NCI-H1092 treated with DMSO at 0.1 percent for 48 hours (cell line): ENCODE results near the gene PIP4K2C.

Source experiments
- DNase-seq: peaks from one replicate; lab custom pipeline; 2025; lab: John Stamatoyannopoulos, UW

The PIP4K2C gene

GRCh38 chr12:57590864-57591781 is at the start of gene PIP4K2C:
Gene PIP4K2C (plus strand): TSS chr12:57591192. CDS start chr12:57591290, 98 bp downstream.
- DNase-seq, result peak; percentile 58

- DNase-seq, result no peak
Measured at GRCh38 chr12:57541717-57542116, 49.3 kb upstream of the PIP4K2C start.

GRCh38 chr12:57543581-57543980 is 47.4 kb upstream of the PIP4K2C start:
- peak; percentile 24 for DNase-seq

GRCh38 chr12:57545809-57546437 is 45.1 kb upstream of the PIP4K2C start:
- DNase-seq, result no peak

GRCh38 chr12:57546438-57547287 is 44.3 kb upstream of the PIP4K2C start, which contains the start of gene DCTN2:
Gene DCTN2 (minus strand): TSS chr12:57547192. CDS start chr12:57547063, 129 bp downstream.
- DNase-seq, result peak; percentile 97

GRCh38 chr12:57547288-57548012 is 43.5 kb upstream of the PIP4K2C start:
- DNase-seq, result no peak

- DNase-seq, result no peak
Measured at GRCh38 chr12:57548013-57548315, 43.0 kb upstream of the PIP4K2C start.

- no peak for DNase-seq
Measured at GRCh38 chr12:57548488-57548887, 42.5 kb upstream of the PIP4K2C start.

GRCh38 chr12:57549203-57549908 is 41.6 kb upstream of the PIP4K2C start:
- no peak for DNase-seq

GRCh38 chr12:57549909-57550640 is 40.9 kb upstream of the PIP4K2C start, which contains the start of gene KIF5A:
Gene KIF5A (plus strand): TSS chr12:57550044. CDS start chr12:57550272, 228 bp downstream.
- peak; percentile 27 for DNase-seq

- DNase-seq, result no peak
Measured at GRCh38 chr12:57550641-57551549, 40.1 kb upstream of the PIP4K2C start.

GRCh38 chr12:57551637-57552305 is 39.2 kb upstream of the PIP4K2C start:
- no peak for DNase-seq

- DNase-seq, result no peak
Measured at GRCh38 chr12:57552306-57552651, 38.7 kb upstream of the PIP4K2C start.

- no peak for DNase-seq
Measured at GRCh38 chr12:57552835-57553313, 38.1 kb upstream of the PIP4K2C start.

- peak; percentile 64 for DNase-seq
Measured at GRCh38 chr12:57553343-57554202, 37.4 kb upstream of the PIP4K2C start.

- DNase-seq, result no peak
Measured at GRCh38 chr12:57554453-57554852, 36.5 kb upstream of the PIP4K2C start.

- DNase-seq, result no peak
Measured at GRCh38 chr12:57554897-57555296, 36.1 kb upstream of the PIP4K2C start.

- no peak for DNase-seq
Measured at GRCh38 chr12:57558864-57559263, 32.1 kb upstream of the PIP4K2C start.
